ENCODE results near the gene PTPRJ. TPM values are rescaled to one million over a fixed set of nuclear protein-coding genes. Genes with fewer than 3 reads are reported as not detected.
A peak's percentile ranks its signal among the peaks of the same experiment; 100 is the strongest.

PTPRJ gene
- total and polyA plus RNA-seq, 4 donors, result 4.1 to 24.7 (median 14.6) TPM

GRCh38 chr11:47938791-47939560 is 41.4 kb upstream of the PTPRJ start (continued):
- no peak for TF ChIP-seq FOXA1 (IDR thresholded peaks at IDR 0.05)
- TF ChIP-seq, protein P1, sequence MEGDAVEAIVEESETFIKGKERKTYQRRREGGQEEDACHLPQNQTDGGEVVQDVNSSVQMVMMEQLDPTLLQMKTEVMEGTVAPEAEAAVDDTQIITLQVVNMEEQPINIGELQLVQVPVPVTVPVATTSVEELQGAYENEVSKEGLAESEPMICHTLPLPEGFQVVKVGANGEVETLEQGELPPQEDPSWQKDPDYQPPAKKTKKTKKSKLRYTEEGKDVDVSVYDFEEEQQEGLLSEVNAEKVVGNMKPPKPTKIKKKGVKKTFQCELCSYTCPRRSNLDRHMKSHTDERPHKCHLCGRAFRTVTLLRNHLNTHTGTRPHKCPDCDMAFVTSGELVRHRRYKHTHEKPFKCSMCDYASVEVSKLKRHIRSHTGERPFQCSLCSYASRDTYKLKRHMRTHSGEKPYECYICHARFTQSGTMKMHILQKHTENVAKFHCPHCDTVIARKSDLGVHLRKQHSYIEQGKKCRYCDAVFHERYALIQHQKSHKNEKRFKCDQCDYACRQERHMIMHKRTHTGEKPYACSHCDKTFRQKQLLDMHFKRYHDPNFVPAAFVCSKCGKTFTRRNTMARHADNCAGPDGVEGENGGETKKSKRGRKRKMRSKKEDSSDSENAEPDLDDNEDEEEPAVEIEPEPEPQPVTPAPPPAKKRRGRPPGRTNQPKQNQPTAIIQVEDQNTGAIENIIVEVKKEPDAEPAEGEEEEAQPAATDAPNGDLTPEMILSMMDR (IDR thresholded peaks at IDR 0.05; ENCODE audit: low read depth, low read length, missing input control), result no peak
- no peak for TF ChIP-seq HNF4A (conservative IDR thresholded peaks at IDR 0.05)

- Histone ChIP-seq H3K9ac (ENCODE audit: low read depth in 1 of 2, low read length in 2 of 2) (no peak overlapping the region), H3K27ac (ENCODE audit: low read depth in 1 of 2, low read length in 2 of 2) (peak overlapping the region; percentile 86 to 88), H3K4me3 (ENCODE audit: low read depth in 1 of 3, low read length in 3 of 3) (no peak overlapping the region), H3K27me3 (ENCODE audit: control insufficient read depth in 4 of 4, insufficient read depth in 4 of 4, low read length in 3 of 4) (no peaks in the 10 kb centered on the region), H3K9me3 (ENCODE audit: control insufficient read depth in 4 of 4, low read length in 3 of 4) (no peaks in the 10 kb centered on the region), H3K4me1 (ENCODE audit: control insufficient read depth in 4 of 4, insufficient read depth in 4 of 4, low read length in 3 of 4) (peaks cover 7 to 29% (median 18%) of the 10 kb centered on the region in 4 donors), H3K36me3 (ENCODE audit: control insufficient read depth in 4 of 4, insufficient read depth in 3 of 4, low read depth in 1 of 4, low read length in 3 of 4) (no peaks in the 10 kb centered on the region)
- no peak for DNase-seq (ENCODE audit: low spot score)
- TF ChIP-seq SP1 (IDR thresholded peaks at IDR 0.05), result no peak
- TF ChIP-seq RXRA (IDR thresholded peaks at IDR 0.05), result no peak
- no peak for TF ChIP-seq FOXA1 (IDR thresholded peaks at IDR 0.05)
- TF ChIP-seq NR2F2 (IDR thresholded peaks at IDR 0.05), result no peak
- TF ChIP-seq FOXA2 (IDR thresholded peaks at IDR 0.05), result no peak
- no peak for TF ChIP-seq EGR1 (IDR thresholded peaks at IDR 0.05; ENCODE audit: low read depth in 2 of 2)
- TF ChIP-seq, protein P2, sequence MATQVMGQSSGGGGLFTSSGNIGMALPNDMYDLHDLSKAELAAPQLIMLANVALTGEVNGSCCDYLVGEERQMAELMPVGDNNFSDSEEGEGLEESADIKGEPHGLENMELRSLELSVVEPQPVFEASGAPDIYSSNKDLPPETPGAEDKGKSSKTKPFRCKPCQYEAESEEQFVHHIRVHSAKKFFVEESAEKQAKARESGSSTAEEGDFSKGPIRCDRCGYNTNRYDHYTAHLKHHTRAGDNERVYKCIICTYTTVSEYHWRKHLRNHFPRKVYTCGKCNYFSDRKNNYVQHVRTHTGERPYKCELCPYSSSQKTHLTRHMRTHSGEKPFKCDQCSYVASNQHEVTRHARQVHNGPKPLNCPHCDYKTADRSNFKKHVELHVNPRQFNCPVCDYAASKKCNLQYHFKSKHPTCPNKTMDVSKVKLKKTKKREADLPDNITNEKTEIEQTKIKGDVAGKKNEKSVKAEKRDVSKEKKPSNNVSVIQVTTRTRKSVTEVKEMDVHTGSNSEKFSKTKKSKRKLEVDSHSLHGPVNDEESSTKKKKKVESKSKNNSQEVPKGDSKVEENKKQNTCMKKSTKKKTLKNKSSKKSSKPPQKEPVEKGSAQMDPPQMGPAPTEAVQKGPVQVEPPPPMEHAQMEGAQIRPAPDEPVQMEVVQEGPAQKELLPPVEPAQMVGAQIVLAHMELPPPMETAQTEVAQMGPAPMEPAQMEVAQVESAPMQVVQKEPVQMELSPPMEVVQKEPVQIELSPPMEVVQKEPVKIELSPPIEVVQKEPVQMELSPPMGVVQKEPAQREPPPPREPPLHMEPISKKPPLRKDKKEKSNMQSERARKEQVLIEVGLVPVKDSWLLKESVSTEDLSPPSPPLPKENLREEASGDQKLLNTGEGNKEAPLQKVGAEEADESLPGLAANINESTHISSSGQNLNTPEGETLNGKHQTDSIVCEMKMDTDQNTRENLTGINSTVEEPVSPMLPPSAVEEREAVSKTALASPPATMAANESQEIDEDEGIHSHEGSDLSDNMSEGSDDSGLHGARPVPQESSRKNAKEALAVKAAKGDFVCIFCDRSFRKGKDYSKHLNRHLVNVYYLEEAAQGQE (IDR thresholded peaks at IDR 0.05), result no peak
- no peak for TF ChIP-seq RAD21 (IDR thresholded peaks at IDR 0.05)
- TF ChIP-seq, protein P1 (IDR thresholded peaks at IDR 0.05; ENCODE audit: low read depth, low read length, missing input control), result no peak
- no peak for TF ChIP-seq JUND (IDR thresholded peaks at IDR 0.05)
- no peak for TF ChIP-seq ATF3 (IDR thresholded peaks at IDR 0.05)
- no peak for TF ChIP-seq GABPA (IDR thresholded peaks at IDR 0.05 in 1 of 2, conservative IDR thresholded peaks at IDR 0.05 in 1 of 2)
- no peak for TF ChIP-seq YY1 (IDR thresholded peaks at IDR 0.05)
- no peak for TF ChIP-seq HNF4G (IDR thresholded peaks at IDR 0.05)
- TF ChIP-seq HNF4A (conservative IDR thresholded peaks at IDR 0.05), result no peak
- TF ChIP-seq TAF1 (conservative IDR thresholded peaks at IDR 0.05), result no peak
- no peak for TF ChIP-seq ZBTB33 (IDR thresholded peaks at IDR 0.05)
- TF ChIP-seq, protein P3, sequence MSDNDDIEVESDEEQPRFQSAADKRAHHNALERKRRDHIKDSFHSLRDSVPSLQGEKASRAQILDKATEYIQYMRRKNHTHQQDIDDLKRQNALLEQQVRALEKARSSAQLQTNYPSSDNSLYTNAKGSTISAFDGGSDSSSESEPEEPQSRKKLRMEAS (IDR thresholded peaks at IDR 0.05), result no peak
- WGBS, result 96% methylated on average over 8 of the region's 8 CpGs
Observed at GRCh38 chr11:47940904-47941649, 39.3 kb upstream of the PTPRJ start.

Measured in liver (tissue), 9 donors.